GM23248 (cell line): ENCODE data around the gene METTL21C. TPM values are rescaled to one million over a fixed set of nuclear protein-coding genes. Genes with fewer than 3 reads are reported as not detected.

Source experiments
- DNase-seq: peaks from one replicate; pipeline ENCODE4 v3.0.0-alpha.2; 2015
- H2AFZ ChIP-seq: fragments of 200-600 bp; sonication (generic); 2 replicates; pipeline ENCODE4 v1.6.1; 2016; ENCODE audit warnings: antibody characterized with exemption
- H3F3A ChIP-seq: fragments of 200-600 bp; sonication (generic); 2 replicates; pipeline ENCODE4 v1.6.1; 2016; ENCODE audit warnings: mild to moderate bottlenecking, antibody characterized with exemption, mixed run types; ENCODE audit not compliant: insufficient read depth
- H3K27ac ChIP-seq: fragments of 200-600 bp; sonication (generic); 2 replicates; pipeline ENCODE4 v1.5.1; 2016; ENCODE audit warnings: mild to moderate bottlenecking
- H3K27me3 ChIP-seq: fragments of 200-600 bp; sonication (generic); replicated peaks from 2 replicates; pipeline ENCODE4 v1.6.1; 2016; ENCODE audit warnings: mild to moderate bottlenecking; ENCODE audit not compliant: insufficient read depth
- H3K36me3 ChIP-seq: fragments of 200-600 bp; sonication (generic); 2 replicates; pipeline ENCODE4 v1.6.1; 2016; ENCODE audit warnings: low read depth, mild to moderate bottlenecking
- H3K4me1 ChIP-seq: fragments of 200-600 bp; sonication (generic); 2 replicates; pipeline ENCODE4 v1.6.1; 2016; ENCODE audit warnings: mild to moderate bottlenecking; ENCODE audit not compliant: insufficient read depth
- H3K4me2 ChIP-seq: fragments of 200-600 bp; sonication (generic); one replicate; pipeline ENCODE4 v1.6.1; 2016; ENCODE audit warnings: mild to moderate bottlenecking; ENCODE audit not compliant: unreplicated experiment
- H3K4me3 ChIP-seq: fragments of 200-600 bp; sonication (generic); 2 replicates; pipeline ENCODE4 v1.5.1; 2016; ENCODE audit warnings: mild to moderate bottlenecking
- H3K79me2 ChIP-seq: fragments of 200-600 bp; sonication (generic); 2 replicates; pipeline ENCODE4 v1.6.1; 2016; ENCODE audit warnings: mild to moderate bottlenecking; ENCODE audit not compliant: insufficient read depth
- H3K9ac ChIP-seq: fragments of 200-600 bp; sonication (generic); 2 replicates; pipeline ENCODE4 v1.6.1; 2016; ENCODE audit warnings: mild to moderate bottlenecking
- H3K9me2 ChIP-seq: fragments of 200-600 bp; sonication (generic); 2 replicates; pipeline ENCODE4 v1.6.1; 2016; ENCODE audit warnings: mixed run types, mild to moderate bottlenecking, moderate library complexity; ENCODE audit not compliant: insufficient read depth
- H3K9me3 ChIP-seq: fragments of 200-600 bp; sonication (generic); one replicate; pipeline ENCODE4 v1.6.1; 2017; ENCODE audit warnings: low read depth
- H4K20me1 ChIP-seq: fragments of 200-600 bp; sonication (generic); 2 replicates; pipeline ENCODE4 v1.6.0; 2016; ENCODE audit not compliant: insufficient read depth
- EZH2 ChIP-seq: fragments of 200-600 bp; sonication (generic); IDR thresholded peaks from 2 replicates; pipeline ENCODE4 v1.6.1; 2018; ENCODE audit warnings: antibody characterized with exemption, mild to moderate bottlenecking; ENCODE audit not compliant: insufficient read depth, poor library complexity, severe bottlenecking
- EZH2phosphoT487 ChIP-seq: fragments of 200-600 bp; sonication (generic); IDR thresholded peaks from 2 replicates; pipeline ENCODE4 v1.6.1; 2018; ENCODE audit warnings: antibody characterized with exemption, moderate library complexity, mild to moderate bottlenecking, low read depth; ENCODE audit not compliant: insufficient read depth
- WGBS, 2 experiments: methylation state at CpG; one replicate each; pipeline ENCODE4 v1.1.6; 2015 to 2017; ENCODE audit warnings: low lambda C conversion rate in 2 of 2, low coverage in 1 of 2; ENCODE audit errors: missing lambda C conversion rate in 2 of 2; 5-methylcytosine and 5-hydroxymethylcytosine counted together
- in situ Hi-C: fragments of 300-500 bp; cut with MboI; formaldehyde crosslinking; loops from 2 replicates; pipeline ENCODE4 v1.15.0; 2020
- polyA plus RNA-seq: library from polyadenylated mRNA; unstranded; fragments of >200 nt; fragmentation: Nextera tagmentation; extraction: Ambion mirVana; gene quantifications from 2 replicates; pipeline ENCODE4 v1.2.1, GENCODE V29; 2016
- total RNA-seq: library from RNA; depleted of rRNA; stranded (reverse); fragments of >200 nt; shearing (Covaris generic); gene quantifications from 2 replicates; pipeline ENCODE4 v1.2.3, GENCODE V29; 2014

Gene METTL21C
- total and polyA plus RNA-seq, 2 experiments from 2014 or later, result not detected

DNA sequence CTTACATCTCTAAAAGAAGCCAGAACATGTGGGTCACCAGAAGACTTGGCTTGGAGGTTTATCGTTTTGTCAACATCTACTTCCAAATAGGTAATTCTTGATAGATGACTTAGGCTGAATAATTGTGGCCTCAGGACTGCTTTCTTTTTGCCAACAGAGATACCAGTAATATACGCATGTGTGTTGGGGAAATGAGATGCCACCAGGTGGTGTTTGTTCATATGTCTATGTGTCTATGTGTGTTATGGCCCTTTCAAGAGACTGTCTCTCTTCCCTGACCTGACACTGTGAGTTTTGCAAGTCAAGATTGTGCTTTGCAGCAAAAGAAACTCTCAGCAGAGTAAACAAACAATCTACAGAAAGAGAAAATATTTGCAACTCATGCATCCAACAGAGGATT is 31.6 kb upstream of the METTL21C start:
- Histone ChIP-seq H3K4me1 (0 out of 2 replicates have a peak, but pooled peaks cover 3% of the 10 kb centered on the region), H3K4me2 (no peak overlapping the region), H3K4me3 (no peak overlapping the region), H3F3A (0 out of 2 replicates have a peak, but pooled peaks cover 4% of the 10 kb centered on the region), H3K9me3 (no peaks in the 10 kb centered on the region), H3K9me2 (no peaks in the 10 kb centered on the region), H3K27me3 (0 out of 2 replicates have a peak, but pooled peaks cover 9% of the 10 kb centered on the region), H4K20me1 (no peaks in the 10 kb centered on the region), H3K27ac (no peak overlapping the region), H3K79me2 (no peaks in the 10 kb centered on the region), H2AFZ (no peak overlapping the region), H3K9ac (no peak overlapping the region), H3K36me3 (no peaks in the 10 kb centered on the region)
- no peak for TF ChIP-seq EZH2phosphoT487
- TF ChIP-seq EZH2, result no peak
- no peak for DNase-seq
- 69 to 71% methylated on average over 2 of the region's 2 CpGs for WGBS, 2 experiments
- in situ Hi-C loops, result loop anchor here (10.0 kb wide), 1 partner anchor 142 kb away; no protein-coding TSS in a partner anchor

- DNase-seq, result peak; percentile 80
- in situ Hi-C loops, result loop anchor here (10.0 kb wide), 1 partner anchor 140 kb away; no protein-coding TSS in a partner anchor
- Histone ChIP-seq H3K4me2 (no peak overlapping the region), H3K9ac (no peak overlapping the region), H4K20me1 (no peaks in the 10 kb centered on the region), H2AFZ (no peak overlapping the region), H3K79me2 (no peaks in the 10 kb centered on the region), H3K36me3 (no peaks in the 10 kb centered on the region), H3F3A (0 out of 2 replicates have a peak, but pooled peaks cover 4% of the 10 kb centered on the region), H3K27me3 (0 out of 2 replicates have a peak, but pooled peaks cover 2% of the 10 kb centered on the region), H3K27ac (no peak overlapping the region), H3K9me2 (no peaks in the 10 kb centered on the region), H3K9me3 (no peaks in the 10 kb centered on the region), H3K4me1 (0 out of 2 replicates have a peak, but pooled peaks cover 3% of the 10 kb centered on the region), H3K4me3 (no peak overlapping the region)
- TF ChIP-seq EZH2 (no peak), EZH2phosphoT487 (no peak)
- WGBS, 2 experiments, result 33 to 34% methylated on average over 6 of the region's 6 CpGs
These were observed 30.1 kb upstream of the METTL21C start for GRCh38 chr13:102724923-102725322.

- 0 out of 2 replicates have a peak, but pooled peaks cover 3% of the 10 kb centered on the region for H3K4me1 ChIP-seq
- no peaks in the 10 kb centered on the region for H4K20me1 ChIP-seq
- no peak for TF ChIP-seq EZH2
- no peak for TF ChIP-seq EZH2phosphoT487
- H3F3A ChIP-seq, result 0 out of 2 replicates have a peak, but pooled peaks cover 4% of the 10 kb centered on the region
- in situ Hi-C loops, result loop anchor here (10.0 kb wide), 1 partner anchor 137 kb away; no protein-coding TSS in a partner anchor
- no peak overlapping the region for H3K9ac ChIP-seq
- H2AFZ ChIP-seq, result no peak overlapping the region
- WGBS, 2 experiments, result 32 to 40% methylated on average over 1 of the region's 1 CpG
- H3K36me3 ChIP-seq, result no peaks in the 10 kb centered on the region
- H3K9me2 ChIP-seq, result no peaks in the 10 kb centered on the region
- no peak overlapping the region for H3K27ac ChIP-seq
- H3K27me3 ChIP-seq, result no peaks in the 10 kb centered on the region
- peak; percentile 69 for DNase-seq
- H3K4me2 ChIP-seq, result no peak overlapping the region
- no peak overlapping the region for H3K4me3 ChIP-seq
- H3K79me2 ChIP-seq, result no peaks in the 10 kb centered on the region
- no peaks in the 10 kb centered on the region for H3K9me3 ChIP-seq
These were observed 27.0 kb upstream of the METTL21C start for GRCh38 chr13:102721800-102722231.

- peak; percentile 38 for DNase-seq
- no peak for TF ChIP-seq EZH2
- no peak for TF ChIP-seq EZH2phosphoT487
- no peak overlapping the region for H3K27ac ChIP-seq
These were observed 23.9 kb upstream of the METTL21C start for GRCh38 chr13:102718746-102719145.

More at GRCh38 chr13:102718746-102719145, 23.9 kb upstream of the METTL21C start:
- Histone ChIP-seq H2AFZ (no peak overlapping the region), H3K9me3 (no peaks in the 10 kb centered on the region), H3K9ac (no peak overlapping the region), H3K79me2 (no peaks in the 10 kb centered on the region), H3K4me2 (no peak overlapping the region), H3K36me3 (no peaks in the 10 kb centered on the region), H3K4me3 (no peak overlapping the region), H4K20me1 (no peaks in the 10 kb centered on the region), H3K27me3 (no peaks in the 10 kb centered on the region; the same call in 1 of the 2 replicates), H3K9me2 (no peaks in the 10 kb centered on the region), H3F3A (0 out of 2 replicates have a peak, but pooled peaks cover 4% of the 10 kb centered on the region), H3K4me1 (0 out of 2 replicates have a peak, but pooled peaks cover 3% of the 10 kb centered on the region)
- 58 to 69% methylated on average over 2 of the region's 2 CpGs for WGBS, 2 experiments
- in situ Hi-C loops, result no loop called here
